CD4-positive, alpha-beta memory T cell (primary cell): ENCODE measurements around the gene WFS1. TPM values are rescaled to one million over a fixed set of nuclear protein-coding genes. Genes with fewer than 3 reads are reported as not detected.
A peak's percentile ranks its signal among the peaks of the same experiment; 100 is the strongest.

Experiments
- CTCF ChIA-PET: fragments of 350-600 bp; sonication (Branson Sonifier 250); formaldehyde crosslinking; loops from one replicate; lab custom pipeline; 2021; ENCODE audit warnings: inconsistent platforms; ENCODE audit not compliant: partially characterized antibody; lab: Charles Lee
- POLR2A ChIA-PET: fragments of 350-600 bp; sonication (Branson Sonifier 250); formaldehyde crosslinking; loops from one replicate; lab custom pipeline; 2021; ENCODE audit not compliant: partially characterized antibody; lab: Charles Lee
- DNase-seq, 5 donors: peaks; one replicate each; pipeline versions ENCODE4 v3.0.0 to v3.0.0-alpha.2; 2020 to 2022; ENCODE audit warnings: mixed read lengths in 1 of 5
- H3K27ac ChIP-seq: one replicate; pipeline ENCODE4 v1.7.0; 2013; ENCODE audit warnings: low read depth, low read length
- H3K27me3 ChIP-seq: 2 replicates; pipeline ENCODE4 v1.7.0; 2013; ENCODE audit warnings: mild to moderate bottlenecking, low read length, moderate library complexity; ENCODE audit not compliant: insufficient read depth
- H3K36me3 ChIP-seq: 2 replicates; pipeline ENCODE4 v1.7.0; 2013; ENCODE audit warnings: mild to moderate bottlenecking, low read length, moderate library complexity; ENCODE audit not compliant: insufficient read depth
- H3K4me1 ChIP-seq: 2 replicates; pipeline ENCODE4 v1.7.0; 2013; ENCODE audit warnings: mild to moderate bottlenecking, low read length, moderate library complexity; ENCODE audit not compliant: insufficient read depth
- H3K4me3 ChIP-seq, 2 donors: one replicate each; pipeline ENCODE4 v1.7.0; 2013; ENCODE audit warnings: low read length in 2 of 2, mild to moderate bottlenecking in 1 of 2
- H3K9me3 ChIP-seq, 2 donors: one replicate each; pipeline ENCODE4 v1.7.0; 2013; ENCODE audit warnings: low read length in 2 of 2, control low read depth in 1 of 2; ENCODE audit not compliant: control insufficient read depth in 1 of 2
- H3K27ac Mint-ChIP-seq, 7 donors: one replicate each; pipeline ENCODE4 v1.8.0; 2020 to 2021; ENCODE audit warnings: mixed read lengths in 7 of 7, mild to moderate bottlenecking in 6 of 7, inconsistent platforms in 3 of 7, moderate library complexity in 3 of 7
- H3K27me3 Mint-ChIP-seq, 2 donors: one replicate each; pipeline ENCODE4 v1.8.0; 2020 to 2021; ENCODE audit warnings: mixed read lengths in 2 of 2
- H3K36me3 Mint-ChIP-seq, 2 donors: one replicate each; pipeline ENCODE4 v1.8.0; 2020 to 2021; ENCODE audit warnings: mixed read lengths in 2 of 2, inconsistent platforms in 1 of 2, mild to moderate bottlenecking in 1 of 2
- H3K4me1 Mint-ChIP-seq, 4 donors: one replicate each; pipeline ENCODE4 v1.8.0; 2020 to 2021; ENCODE audit warnings: mixed read lengths in 4 of 4, mild to moderate bottlenecking in 1 of 4
- H3K4me3 Mint-ChIP-seq, 8 donors: one replicate each; pipeline ENCODE4 v1.8.0; 2020 to 2021; ENCODE audit warnings: mixed read lengths in 8 of 8, mild to moderate bottlenecking in 7 of 8, moderate library complexity in 6 of 8, inconsistent platforms in 3 of 8
- H3K9me3 Mint-ChIP-seq, 8 donors: one replicate each; pipeline ENCODE4 v1.8.0; 2020 to 2021; ENCODE audit warnings: mixed read lengths in 8 of 8, mild to moderate bottlenecking in 5 of 8, inconsistent platforms in 3 of 8, moderate library complexity in 1 of 8
- intact Hi-C: fragments of 100-400 bp; cut with micrococcal nuclease; formaldehyde crosslinking; loops from one replicate; pipeline ENCODE4 v1.15.1; 2023
- polyA plus RNA-seq, 2 donors: library from polyadenylated mRNA; unstranded; fragments of 300-500 nt; fragmentation: Illumina TruSeq; gene quantifications; one replicate each; pipeline ENCODE4 v1.2.3, GENCODE V29; 2021
- total RNA-seq, 2 experiments: library from RNA; stranded (reverse); gene quantifications; one replicate each; pipeline ENCODE4 v1.2.3, GENCODE V29; 2021

Gene WFS1
- total and polyA plus RNA-seq, 4 experiments from 2014 or later = 2.6 to 5.5 (median 4.3) TPM

- CTCF ChIA-PET = interaction anchor here (1.5 to 2.4 kb wide), 3 partner anchors 16 to 59 kb away, joined by 6 to 13 read pairs (median 10); no protein-coding TSS in a partner anchor
- DNase-seq = peak in 1 of 5 donors; percentile 39
Observed at GRCh38 chr4:6268650-6269615, 717 bp upstream of the WFS1 start.

DNA sequence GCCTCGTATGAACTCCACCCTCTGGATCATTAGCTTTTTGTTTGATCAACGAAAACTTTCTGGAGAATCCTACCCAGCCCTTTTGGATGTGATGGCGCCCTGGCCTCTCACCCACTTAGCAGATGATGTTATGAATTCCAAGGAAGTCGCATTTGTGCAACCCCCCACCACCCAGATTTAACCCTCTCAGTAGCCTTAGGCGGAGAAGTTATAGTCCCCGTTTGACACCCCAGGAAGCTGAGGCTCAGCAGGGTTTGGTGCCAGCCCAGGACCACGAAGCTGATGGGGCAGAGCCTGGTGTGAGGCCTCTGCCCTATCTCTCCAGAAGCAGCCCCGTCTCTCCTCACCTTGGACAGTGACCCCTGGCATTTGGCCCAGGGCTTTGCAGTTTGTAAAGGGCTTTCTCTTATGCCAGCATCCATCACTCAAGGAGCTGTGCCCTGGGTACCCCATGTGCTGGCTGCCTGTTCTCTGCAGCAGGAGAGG lies 1.0 kb downstream of the WFS1 start:
- peak overlapping the region in 4 of 7 donors; percentile 57 to 81 (median 68) for H3K27ac Mint-ChIP-seq
- H3K36me3 Mint-ChIP-seq = peaks cover 0 to 2% of the 10 kb centered on the region in 2 donors
- intact Hi-C loops = no loop called here
- H3K27me3 ChIP-seq = no peaks in the 10 kb centered on the region
- no peaks in the 10 kb centered on the region for H3K9me3 ChIP-seq
- CTCF ChIA-PET = interaction anchor here (2.0 to 2.4 kb wide), 2 partner anchors 21 to 57 kb away, joined by 6 to 13 read pairs; no protein-coding TSS in a partner anchor
- no peak overlapping the region for H3K4me3 ChIP-seq
- no peak overlapping the region for H3K27ac ChIP-seq
- peaks cover 0 to 2% of the 10 kb centered on the region in 2 donors for H3K27me3 Mint-ChIP-seq
- peaks cover 10% of the 10 kb centered on the region for H3K4me1 ChIP-seq
- no peaks in the 10 kb centered on the region for H3K9me3 Mint-ChIP-seq
- peaks cover 13 to 25% (median 14%) of the 10 kb centered on the region in 4 donors for H3K4me1 Mint-ChIP-seq
- POLR2A ChIA-PET = interaction anchor here (1.2 to 1.6 kb wide), 2 partner anchors 8 to 71 kb away, joined by 3 to 5 read pairs; partner anchors contain the start of gene JAKMIP1
- no peaks in the 10 kb centered on the region for H3K36me3 ChIP-seq
- DNase-seq = no peak
- H3K4me3 Mint-ChIP-seq = peak overlapping the region; percentile 82 to 91 (median 86)

More at GRCh38 chr4:6268650-6269615, 717 bp upstream of the WFS1 start:
- H3K4me3 ChIP-seq = peak overlapping the region in 1 of 2 donors; percentile 75
- no peaks in the 10 kb centered on the region for H3K27me3 ChIP-seq
- H3K9me3 Mint-ChIP-seq = no peaks in the 10 kb centered on the region
- H3K4me1 ChIP-seq = peaks cover 10% of the 10 kb centered on the region
- peaks cover 13 to 25% (median 14%) of the 10 kb centered on the region in 4 donors for H3K4me1 Mint-ChIP-seq
- no peaks in the 10 kb centered on the region for H3K36me3 ChIP-seq
- H3K9me3 ChIP-seq = no peaks in the 10 kb centered on the region
- POLR2A ChIA-PET = interaction anchor here (0.9 to 1.6 kb wide), 4 partner anchors 8 to 68 kb away, joined by 3 to 5 read pairs (median 4); no protein-coding TSS in a partner anchor
- peaks cover 0 to 2% of the 10 kb centered on the region in 2 donors for H3K36me3 Mint-ChIP-seq
- peaks cover 0 to 2% of the 10 kb centered on the region in 2 donors for H3K27me3 Mint-ChIP-seq
- H3K27ac Mint-ChIP-seq = peak overlapping the region in 6 of 7 donors; percentile 30 to 73 (median 60)
- intact Hi-C loops = loop anchor here (1.0 to 5.0 kb wide), 3 partner anchors 69 to 448 kb away; partner anchors contain the start of genes BLOC1S4 and JAKMIP1
- H3K27ac ChIP-seq = no peak overlapping the region
- peak overlapping the region; percentile 72 to 92 (median 87) for H3K4me3 Mint-ChIP-seq

DNA sequence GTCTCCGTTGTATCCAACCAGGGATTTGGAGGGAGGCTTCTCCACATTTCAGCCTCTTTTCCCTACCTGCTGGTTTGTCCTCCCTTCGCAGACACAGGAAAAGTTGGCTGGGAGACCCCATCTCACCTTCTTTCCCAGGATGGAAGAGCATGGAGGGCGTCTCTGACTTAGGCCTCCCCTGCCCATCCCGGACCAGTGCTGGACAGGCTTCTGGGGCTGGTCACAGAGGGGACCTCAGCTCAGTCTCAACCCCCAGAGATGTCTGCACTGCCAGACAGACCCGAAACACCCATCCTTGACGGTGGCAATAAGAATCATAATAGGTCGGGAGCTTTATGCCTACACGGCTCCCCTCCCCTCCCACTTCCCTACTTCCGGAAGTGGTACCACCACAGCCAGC lies 1.6 kb downstream of the WFS1 start:
- Histone ChIP-seq H3K4me3 (no peak overlapping the region), H3K36me3 (no peaks in the 10 kb centered on the region), H3K4me1 (peaks cover 10% of the 10 kb centered on the region), H3K27me3 (no peaks in the 10 kb centered on the region), H3K9me3 (no peaks in the 10 kb centered on the region), H3K27ac (no peak overlapping the region)
- POLR2A ChIA-PET = interaction anchor here (1.2 kb wide), 1 partner anchor 71 kb away, joined by 3 read pairs; the partner anchor contains the start of gene JAKMIP1
- H3K36me3 Mint-ChIP-seq = peaks cover 0 to 2% of the 10 kb centered on the region in 2 donors
- H3K27ac Mint-ChIP-seq = no peak overlapping the region
- peak overlapping the region in 7 of 8 donors; percentile 82 to 91 (median 86) for H3K4me3 Mint-ChIP-seq
- H3K4me1 Mint-ChIP-seq = peaks cover 13 to 25% (median 14%) of the 10 kb centered on the region in 4 donors
- no peak for DNase-seq
- no peaks in the 10 kb centered on the region for H3K9me3 Mint-ChIP-seq
- intact Hi-C loops = no loop called here
- CTCF ChIA-PET = interaction anchor here (1.3 to 2.0 kb wide), 2 partner anchors 17 to 56 kb away, joined by 3 to 6 read pairs; no protein-coding TSS in a partner anchor
- peaks cover 0 to 2% of the 10 kb centered on the region in 2 donors for H3K27me3 Mint-ChIP-seq

DNA sequence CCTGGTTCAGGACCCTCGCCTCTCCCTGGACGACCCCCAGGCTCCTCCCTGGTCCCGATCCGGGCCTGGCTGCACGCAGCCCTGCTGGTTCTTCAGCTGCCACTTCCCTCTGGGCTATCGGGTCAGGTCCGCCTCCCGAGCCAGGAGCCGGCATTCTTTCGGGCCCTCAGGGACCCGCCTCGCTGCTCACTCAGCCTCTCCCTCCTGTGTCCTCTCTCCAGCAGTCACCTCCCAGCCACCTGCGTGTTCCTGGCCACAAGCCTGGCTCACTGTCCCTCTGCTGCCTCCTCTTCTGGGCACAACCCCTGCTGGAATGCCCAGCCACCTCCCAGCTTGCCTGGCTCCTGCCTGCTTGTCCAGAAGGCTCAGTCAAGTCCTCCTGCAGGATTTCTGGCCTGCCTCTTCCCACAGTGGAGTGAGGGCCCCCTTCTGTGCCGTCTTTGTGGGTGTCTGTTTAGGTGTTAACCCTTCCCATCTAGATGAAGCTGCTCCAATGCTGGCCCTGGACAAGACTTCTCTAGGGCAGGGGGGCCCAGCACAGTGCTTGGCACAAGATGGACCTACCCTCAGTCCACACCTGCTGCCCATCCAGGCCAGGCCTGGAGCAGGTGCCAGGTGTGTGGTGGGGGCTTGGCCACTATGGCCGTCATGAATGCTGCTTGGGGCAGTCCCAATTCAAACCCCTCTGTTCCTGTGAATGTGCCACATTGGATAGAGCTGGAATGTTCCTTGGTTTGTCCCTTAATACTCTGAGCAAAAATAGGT lies 2.2 kb downstream of the WFS1 start:
- Mint-ChIP-seq H3K4me3 (peak overlapping the region in 6 of 8 donors; percentile 21 to 85 (median 62)), H3K36me3 (peaks cover 0 to 2% of the 10 kb centered on the region in 2 donors), H3K4me1 (peaks cover 13 to 30% (median 14%) of the 10 kb centered on the region in 4 donors), H3K27me3 (peaks cover 0 to 2% of the 10 kb centered on the region in 2 donors), H3K27ac (peak overlapping the region in 2 of 7 donors; percentile 53 to 66), H3K9me3 (no peaks in the 10 kb centered on the region)
- ChIA-PET CTCF (interaction anchor here (0.8 to 2.0 kb wide), 3 partner anchors 18 to 56 kb away, joined by 3 to 6 read pairs (median 3); no protein-coding TSS in a partner anchor), POLR2A (no interaction called here)
- Histone ChIP-seq H3K36me3 (no peaks in the 10 kb centered on the region), H3K4me3 (no peak overlapping the region), H3K9me3 (no peaks in the 10 kb centered on the region), H3K27me3 (no peaks in the 10 kb centered on the region), H3K4me1 (peaks cover 10% of the 10 kb centered on the region), H3K27ac (no peak overlapping the region)
- intact Hi-C loops = no loop called here
- no peak for DNase-seq

GRCh38 chr4:6272863-6273660 lies 3.4 kb downstream of the WFS1 start:
- intact Hi-C loops = no loop called here
- no peak overlapping the region for H3K27ac ChIP-seq
- Mint-ChIP-seq H3K9me3 (no peaks in the 10 kb centered on the region), H3K4me3 (peak overlapping the region in 1 of 8 donors; percentile 4), H3K27me3 (peaks cover 0 to 2% of the 10 kb centered on the region in 2 donors), H3K36me3 (peaks cover 0 to 2% of the 10 kb centered on the region in 2 donors), H3K4me1 (peaks cover 9 to 26% (median 14%) of the 10 kb centered on the region in 4 donors), H3K27ac (no peak overlapping the region)
- no peaks in the 10 kb centered on the region for H3K27me3 ChIP-seq
- H3K9me3 ChIP-seq = no peaks in the 10 kb centered on the region
- CTCF ChIA-PET = interaction anchor here (0.8 kb wide), 1 partner anchor 22 kb away, joined by 3 read pairs; no protein-coding TSS in a partner anchor
- H3K4me1 ChIP-seq = peaks cover 14% of the 10 kb centered on the region
- no peak overlapping the region for H3K4me3 ChIP-seq
- POLR2A ChIA-PET = no interaction called here
- H3K36me3 ChIP-seq = no peaks in the 10 kb centered on the region
- DNase-seq = no peak

GRCh38 chr4:6273661-6273990 lies 4.0 kb downstream of the WFS1 start:
- DNase-seq = no peak
- H3K9me3 Mint-ChIP-seq = no peaks in the 10 kb centered on the region
- intact Hi-C loops = no loop called here
- Histone ChIP-seq H3K4me1 (peaks cover 20% of the 10 kb centered on the region), H3K27me3 (no peaks in the 10 kb centered on the region), H3K36me3 (no peaks in the 10 kb centered on the region), H3K9me3 (no peaks in the 10 kb centered on the region), H3K4me3 (no peak overlapping the region), H3K27ac (no peak overlapping the region)
- H3K27ac Mint-ChIP-seq = no peak overlapping the region
- CTCF ChIA-PET = no interaction called here
- H3K36me3 Mint-ChIP-seq = peaks cover 0 to 2% of the 10 kb centered on the region in 2 donors
- no peaks in the 10 kb centered on the region for H3K27me3 Mint-ChIP-seq
- POLR2A ChIA-PET = no interaction called here
- H3K4me1 Mint-ChIP-seq = peaks cover 10 to 26% (median 16%) of the 10 kb centered on the region in 4 donors
- no peak overlapping the region for H3K4me3 Mint-ChIP-seq
